ENCODE results near the gene NUP153. TPM values are rescaled to one million over a fixed set of nuclear protein-coding genes. Genes with fewer than 3 reads are reported as not detected.
"Not testable (repeated sequence)": the region's sequence is repeated elsewhere in the genome, so short reads cannot be mapped to it uniquely, and the experiment has no call there.

NUP153 gene
- total RNA-seq, 1 donor from 2014 or later: 32.6 TPM

DNA sequence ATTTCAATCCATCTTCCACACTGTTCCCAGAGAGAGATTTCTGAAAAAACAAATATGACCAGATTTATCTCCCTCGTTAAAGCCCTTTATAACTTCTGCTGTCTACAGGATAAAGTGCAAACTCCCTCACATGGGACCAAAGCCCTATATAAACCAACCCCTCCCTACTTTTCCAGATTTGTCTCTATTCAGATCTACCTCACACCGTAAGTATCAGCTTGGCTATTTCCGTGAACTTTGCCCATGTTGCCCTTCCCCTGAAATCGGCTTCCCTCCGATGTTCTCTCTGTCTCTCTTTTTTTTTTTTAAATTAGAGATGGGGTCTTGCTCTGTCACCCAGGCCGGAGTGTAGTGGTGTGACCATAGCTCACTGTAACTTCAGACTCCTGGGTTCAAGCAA is 118.7 kb downstream of the NUP153 start:
- DNase-seq (ENCODE audit: low read depth): no peak
- H3K27me3 ChIP-seq (ENCODE audit: control insufficient read depth, insufficient read depth, low read length): no peaks in the 10 kb centered on the region
- no peaks in the 10 kb centered on the region for H3K36me3 ChIP-seq (ENCODE audit: control insufficient read depth, insufficient read depth, low read length)
- no peak overlapping the region for H3K4me3 ChIP-seq (ENCODE audit: low read depth, low read length)
- TF ChIP-seq, protein P1, sequence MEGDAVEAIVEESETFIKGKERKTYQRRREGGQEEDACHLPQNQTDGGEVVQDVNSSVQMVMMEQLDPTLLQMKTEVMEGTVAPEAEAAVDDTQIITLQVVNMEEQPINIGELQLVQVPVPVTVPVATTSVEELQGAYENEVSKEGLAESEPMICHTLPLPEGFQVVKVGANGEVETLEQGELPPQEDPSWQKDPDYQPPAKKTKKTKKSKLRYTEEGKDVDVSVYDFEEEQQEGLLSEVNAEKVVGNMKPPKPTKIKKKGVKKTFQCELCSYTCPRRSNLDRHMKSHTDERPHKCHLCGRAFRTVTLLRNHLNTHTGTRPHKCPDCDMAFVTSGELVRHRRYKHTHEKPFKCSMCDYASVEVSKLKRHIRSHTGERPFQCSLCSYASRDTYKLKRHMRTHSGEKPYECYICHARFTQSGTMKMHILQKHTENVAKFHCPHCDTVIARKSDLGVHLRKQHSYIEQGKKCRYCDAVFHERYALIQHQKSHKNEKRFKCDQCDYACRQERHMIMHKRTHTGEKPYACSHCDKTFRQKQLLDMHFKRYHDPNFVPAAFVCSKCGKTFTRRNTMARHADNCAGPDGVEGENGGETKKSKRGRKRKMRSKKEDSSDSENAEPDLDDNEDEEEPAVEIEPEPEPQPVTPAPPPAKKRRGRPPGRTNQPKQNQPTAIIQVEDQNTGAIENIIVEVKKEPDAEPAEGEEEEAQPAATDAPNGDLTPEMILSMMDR (IDR thresholded peaks at IDR 0.05; ENCODE audit: insufficient read depth, low read length, poor library complexity, severe bottlenecking): no peak

DNA sequence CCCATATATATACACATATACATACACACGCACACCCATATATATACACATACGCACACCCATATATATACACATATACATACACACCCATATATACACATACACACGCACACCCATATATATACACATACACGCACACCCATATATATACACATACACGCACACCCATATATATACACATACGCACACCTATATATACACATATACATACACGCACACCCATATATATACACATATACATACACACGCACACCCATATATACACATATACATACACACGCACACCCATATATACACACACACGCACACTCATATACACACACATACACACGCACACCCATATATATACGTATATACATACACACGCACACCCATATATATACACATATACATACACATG is 120.1 kb downstream of the NUP153 start:
- DNase-seq (ENCODE audit: low read depth); H3K4me3 ChIP-seq (ENCODE audit: low read depth, low read length); H3K27me3 ChIP-seq (ENCODE audit: control insufficient read depth, insufficient read depth, low read length); H3K36me3 ChIP-seq (ENCODE audit: control insufficient read depth, insufficient read depth, low read length): not testable (repeated sequence)

DNA sequence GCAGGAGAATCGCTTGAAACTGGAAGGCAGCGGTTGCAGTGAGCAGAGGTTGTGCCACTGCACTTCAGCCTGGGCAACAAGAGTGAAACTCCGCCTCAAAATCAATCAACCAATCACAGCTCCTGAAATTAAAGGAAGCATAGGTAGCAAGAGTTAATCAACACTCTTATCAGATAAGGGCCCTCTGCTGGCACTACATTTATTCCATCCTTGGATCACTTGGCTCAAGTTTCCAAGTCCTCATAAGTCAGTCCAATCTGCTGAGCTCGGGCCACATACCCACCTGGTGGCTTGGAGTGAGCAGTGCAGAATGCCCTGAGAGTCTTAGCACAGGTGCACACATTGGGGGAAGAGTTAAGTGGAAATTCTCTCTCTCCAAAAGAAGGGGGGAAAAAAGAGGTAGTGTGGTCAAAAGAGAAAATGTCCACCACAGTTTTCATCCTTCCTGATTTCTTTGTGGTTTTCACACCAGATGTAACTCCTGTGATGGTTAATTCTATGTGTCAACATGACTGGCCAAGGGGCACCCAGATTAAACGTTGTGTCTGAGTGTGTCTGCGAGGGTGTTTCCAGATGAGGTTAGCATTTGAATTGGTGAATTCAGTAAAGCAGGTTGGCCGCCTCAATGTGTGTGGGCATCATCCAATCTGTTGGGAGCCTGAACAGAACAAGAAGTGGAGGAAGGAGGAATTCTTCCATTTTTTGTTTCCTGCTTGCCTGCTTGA is 120.8 kb downstream of the NUP153 start:
- Histone ChIP-seq H3K27me3 (ENCODE audit: control insufficient read depth, insufficient read depth, low read length) (no peaks in the 10 kb centered on the region), H3K36me3 (ENCODE audit: control insufficient read depth, insufficient read depth, low read length) (no peaks in the 10 kb centered on the region), H3K4me3 (ENCODE audit: low read depth, low read length) (no peak overlapping the region)
- no peak for DNase-seq (ENCODE audit: low read depth)
- TF ChIP-seq, protein P1 (IDR thresholded peaks at IDR 0.05; ENCODE audit: insufficient read depth, low read length, poor library complexity, severe bottlenecking): peak; percentile 36

DNA sequence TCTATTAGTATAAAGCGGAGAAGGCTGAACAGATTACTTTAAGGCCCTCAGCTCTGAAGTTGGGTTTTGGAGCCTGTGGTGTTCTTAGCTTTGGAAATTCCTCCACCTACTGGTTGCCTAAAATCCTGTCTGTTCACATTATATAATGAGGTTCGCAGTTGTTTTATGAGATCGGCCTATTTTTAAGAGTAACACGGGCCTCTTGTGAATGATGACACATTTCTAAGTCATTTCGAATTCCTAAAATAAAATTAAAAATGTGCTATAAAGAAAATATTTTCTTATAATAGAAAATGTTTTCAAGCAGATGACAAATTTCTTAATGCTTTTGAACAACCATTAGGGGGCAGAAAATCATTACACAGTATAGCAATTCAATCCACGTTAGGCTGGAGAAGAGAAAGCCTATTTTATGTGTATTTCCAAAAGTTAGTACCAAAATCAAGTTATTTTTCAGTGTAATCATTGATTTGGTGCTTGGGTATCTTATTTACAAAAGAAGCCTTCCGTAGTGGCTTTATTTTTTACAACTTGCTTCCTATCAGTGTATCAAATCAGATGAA is 122.4 kb downstream of the NUP153 start:
- TF ChIP-seq, protein P1 (IDR thresholded peaks at IDR 0.05; ENCODE audit: insufficient read depth, low read length, poor library complexity, severe bottlenecking): peak; percentile 68
- Histone ChIP-seq H3K36me3 (ENCODE audit: control insufficient read depth, insufficient read depth, low read length) (no peaks in the 10 kb centered on the region), H3K4me3 (ENCODE audit: low read depth, low read length) (no peak overlapping the region), H3K27me3 (ENCODE audit: control insufficient read depth, insufficient read depth, low read length) (no peaks in the 10 kb centered on the region)
- no peak for DNase-seq (ENCODE audit: low read depth)

DNA sequence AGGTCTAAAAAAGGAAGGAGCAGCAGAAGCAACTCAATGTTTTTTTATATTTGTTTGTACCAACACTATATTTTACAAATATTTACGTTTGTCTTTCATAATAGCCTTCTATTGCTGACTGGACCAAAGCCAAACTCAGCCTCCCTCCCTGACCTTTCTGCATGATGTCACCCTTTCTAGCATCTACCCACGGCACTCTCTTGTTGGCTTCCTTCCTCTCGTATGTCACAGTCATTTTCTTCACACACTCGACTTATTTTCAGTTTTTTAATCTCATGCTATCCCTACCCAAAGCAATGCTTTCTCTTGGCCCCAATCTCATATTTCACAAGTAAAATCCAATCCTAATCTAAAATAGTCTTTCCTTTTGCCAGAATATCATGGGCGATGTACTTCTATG is 122.9 kb downstream of the NUP153 start:
- TF ChIP-seq, protein P1 (IDR thresholded peaks at IDR 0.05; ENCODE audit: insufficient read depth, low read length, poor library complexity, severe bottlenecking): no peak
- H3K27me3 ChIP-seq (ENCODE audit: control insufficient read depth, insufficient read depth, low read length): no peaks in the 10 kb centered on the region
- no peaks in the 10 kb centered on the region for H3K36me3 ChIP-seq (ENCODE audit: control insufficient read depth, insufficient read depth, low read length)
- no peak overlapping the region for H3K4me3 ChIP-seq (ENCODE audit: low read depth, low read length)
- DNase-seq (ENCODE audit: low read depth): no peak

DNA sequence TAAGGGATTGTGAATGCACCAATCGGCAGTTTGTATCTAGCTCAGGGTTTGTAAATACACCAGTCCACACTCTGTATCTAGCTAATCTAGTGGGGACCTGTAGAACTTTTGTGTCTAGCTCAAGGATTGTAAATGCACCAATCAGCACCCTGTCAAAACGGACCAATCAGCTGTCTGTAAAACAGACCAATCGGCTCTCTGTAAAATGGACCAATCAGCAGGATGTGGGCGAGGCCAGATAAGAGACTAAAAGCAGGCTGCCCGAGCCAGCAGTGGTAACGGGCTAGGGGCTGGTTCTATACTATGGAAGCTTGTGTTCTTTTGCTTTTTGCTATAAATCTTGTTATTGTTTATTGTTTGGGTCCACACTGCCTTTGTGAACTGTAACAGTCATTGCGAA is 125.4 kb downstream of the NUP153 start:
- not testable (repeated sequence) for H3K36me3 ChIP-seq (ENCODE audit: control insufficient read depth, insufficient read depth, low read length); H3K27me3 ChIP-seq (ENCODE audit: control insufficient read depth, insufficient read depth, low read length); H3K4me3 ChIP-seq (ENCODE audit: low read depth, low read length); DNase-seq (ENCODE audit: low read depth)

DNA sequence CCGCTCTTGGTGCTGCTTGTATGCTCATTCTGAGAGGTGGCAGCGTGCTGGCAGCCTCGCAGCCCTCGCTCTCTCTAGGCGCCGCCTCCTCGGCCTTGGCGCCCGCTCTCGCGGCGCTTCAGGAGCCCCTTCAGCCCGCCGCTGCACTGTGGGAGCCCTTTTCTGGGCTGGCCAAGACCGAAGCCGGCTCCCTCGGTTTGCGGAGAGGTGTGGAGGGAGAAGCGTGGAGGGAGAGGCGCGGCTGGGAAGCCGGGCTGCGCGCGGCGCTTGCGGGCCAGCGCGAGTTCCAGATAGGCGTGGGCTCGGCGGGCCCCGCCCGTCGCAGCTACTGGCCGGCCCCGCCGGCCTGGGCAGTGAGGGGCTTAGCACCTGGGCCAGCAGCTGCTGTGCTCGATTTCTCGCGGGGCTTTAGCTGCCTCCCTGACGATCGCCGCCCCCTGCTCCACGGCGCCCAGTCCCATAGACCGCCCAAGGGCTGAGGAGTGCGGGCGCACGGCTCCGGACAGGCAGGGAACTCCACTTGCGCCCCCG is 126.1 kb downstream of the NUP153 start:
- no peaks in the 10 kb centered on the region for H3K36me3 ChIP-seq (ENCODE audit: control insufficient read depth, insufficient read depth, low read length)
- H3K4me3 ChIP-seq (ENCODE audit: low read depth, low read length): peak overlapping the region; percentile 60
- H3K27me3 ChIP-seq (ENCODE audit: control insufficient read depth, insufficient read depth, low read length): no peaks in the 10 kb centered on the region
- no peak for DNase-seq (ENCODE audit: low read depth)
- TF ChIP-seq, protein P1 (IDR thresholded peaks at IDR 0.05; ENCODE audit: insufficient read depth, low read length, poor library complexity, severe bottlenecking): no peak
